HL-60 (cell line): Measurements from ENCODE around the gene TGIF2.

Experiments
- DNase-seq, 2 experiments: peaks; one replicate each; pipeline ENCODE4 v3.0.0-alpha.2; 2010 to 2020; ENCODE audit warnings: low read depth in 1 of 2, low spot score in 1 of 2
- H3K27ac ChIP-seq: fragments of 250-450 bp; sonication (Bioruptor Pico); replicated peaks from 2 replicates; pipeline ENCODE4 v1.5.1; 2020; ENCODE audit warnings: mild to moderate bottlenecking, moderate library complexity
- H3K27me3 ChIP-seq: fragments of 250-450 bp; sonication (Bioruptor Pico); 2 replicates; pipeline ENCODE4 v1.5.1; 2021; ENCODE audit warnings: mild to moderate bottlenecking, moderate library complexity; ENCODE audit not compliant: insufficient read depth, poor library complexity, severe bottlenecking
- H3K4me3 ChIP-seq: replicated peaks from 2 replicates; pipeline ENCODE4 v1.5.1; 2011; ENCODE audit warnings: mild to moderate bottlenecking, control low read depth, low read length; ENCODE audit not compliant: insufficient read depth
- GABPA ChIP-seq: IDR thresholded peaks from 2 replicates; pipeline ENCODE4 v1.6.1; 2012; ENCODE audit warnings: low read depth
- POLR2AphosphoS5 ChIP-seq: IDR thresholded peaks from 2 replicates; pipeline ENCODE4 v1.6.1; 2012; ENCODE audit warnings: low read depth
- SPI1 ChIP-seq: IDR thresholded peaks from 2 replicates; pipeline ENCODE4 v1.6.1; 2012; ENCODE audit warnings: low read depth, mild to moderate bottlenecking, borderline replicate concordance
- TF ChIP-seq, protein P1 (sequence below): IDR thresholded peaks from one replicate; pipeline ENCODE4 v1.5.1; 2011; ENCODE audit warnings: low read length, control low read depth, inconsistent platforms; ENCODE audit not compliant: insufficient read depth
- TF ChIP-seq, protein P2 (sequence below): IDR thresholded peaks from 2 replicates; pipeline ENCODE4 v1.6.1; 2012; ENCODE audit warnings: low read depth; ENCODE audit not compliant: insufficient replicate concordance

Gene TGIF2

DNA sequence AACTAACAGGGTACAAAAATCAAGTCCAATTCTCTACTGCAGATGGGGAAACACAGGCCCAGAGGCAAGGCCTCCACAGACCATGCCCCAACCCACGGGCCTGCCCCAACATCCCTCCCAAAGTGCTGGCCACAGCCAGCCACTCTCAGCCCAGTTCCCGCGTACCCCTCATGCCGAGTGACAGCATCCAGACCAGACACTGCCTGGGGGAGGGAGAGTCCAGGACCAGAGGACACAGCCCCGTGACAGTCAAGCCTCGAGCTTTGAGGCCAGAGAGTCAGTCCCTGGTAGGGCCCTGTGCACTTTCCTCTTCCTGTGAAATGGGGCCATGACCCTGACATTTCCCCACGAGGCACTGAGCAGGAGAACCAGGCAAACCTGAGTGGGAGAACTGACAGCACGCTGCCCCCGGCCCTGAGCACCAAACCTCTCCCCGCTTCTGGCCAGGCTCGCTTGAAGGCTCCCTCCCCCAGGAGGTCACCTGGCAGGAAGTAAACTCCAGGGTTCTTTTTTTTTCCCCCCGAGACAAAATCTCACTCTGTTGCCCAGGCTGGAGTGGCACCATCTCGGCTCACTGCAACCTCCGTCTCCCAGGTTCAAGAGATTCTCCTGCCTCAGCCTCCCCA is 27.2 kb upstream of the TGIF2 start:
- no peak for DNase-seq

DNA sequence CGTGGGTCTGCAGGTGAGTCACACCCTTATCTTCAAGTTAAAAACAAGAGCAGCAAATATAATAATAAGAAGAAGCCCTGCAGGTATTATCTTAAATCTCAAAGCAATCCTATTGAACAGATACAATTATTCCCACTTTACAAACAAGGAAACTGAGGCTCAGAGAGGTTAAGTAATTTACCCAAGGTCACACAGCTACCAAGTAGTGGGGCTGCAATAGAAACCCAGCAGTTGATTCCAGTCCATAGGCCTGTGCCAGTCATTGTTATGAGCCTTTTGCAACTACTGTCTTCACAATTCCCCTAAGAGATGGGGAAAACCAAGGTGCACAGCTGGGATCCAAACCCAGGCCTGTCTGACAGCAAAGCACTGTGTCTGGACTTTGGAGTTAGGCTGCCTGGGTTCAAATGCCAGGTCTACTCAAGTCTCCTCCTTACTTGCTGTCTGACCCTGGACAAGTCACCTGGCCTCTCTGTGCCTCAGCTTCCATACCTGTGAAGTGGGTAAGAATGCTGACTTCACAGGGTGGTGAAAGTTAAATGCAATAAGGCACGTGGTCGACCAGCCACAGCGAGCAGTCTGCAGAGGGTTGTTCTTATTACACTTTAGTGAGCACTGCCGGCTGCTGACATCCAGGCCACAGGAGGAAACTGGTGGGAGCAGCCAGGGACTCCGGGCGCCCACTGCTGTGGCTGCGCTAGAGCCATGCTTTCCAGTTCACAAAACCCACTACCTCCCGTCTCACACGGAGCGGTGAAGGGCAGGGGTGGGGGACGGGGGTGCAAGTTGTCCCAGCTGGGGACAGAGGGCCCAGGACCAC is 26.0 kb upstream of the TGIF2 start:
- no peak overlapping the region for H3K4me3 ChIP-seq
- no peak for DNase-seq
- no peaks in the 10 kb centered on the region for H3K27me3 ChIP-seq
- no peak overlapping the region for H3K27ac ChIP-seq
- TF ChIP-seq SPI1 (no peak), GABPA (no peak), POLR2AphosphoS5 (no peak)
- TF ChIP-seq, protein P1, sequence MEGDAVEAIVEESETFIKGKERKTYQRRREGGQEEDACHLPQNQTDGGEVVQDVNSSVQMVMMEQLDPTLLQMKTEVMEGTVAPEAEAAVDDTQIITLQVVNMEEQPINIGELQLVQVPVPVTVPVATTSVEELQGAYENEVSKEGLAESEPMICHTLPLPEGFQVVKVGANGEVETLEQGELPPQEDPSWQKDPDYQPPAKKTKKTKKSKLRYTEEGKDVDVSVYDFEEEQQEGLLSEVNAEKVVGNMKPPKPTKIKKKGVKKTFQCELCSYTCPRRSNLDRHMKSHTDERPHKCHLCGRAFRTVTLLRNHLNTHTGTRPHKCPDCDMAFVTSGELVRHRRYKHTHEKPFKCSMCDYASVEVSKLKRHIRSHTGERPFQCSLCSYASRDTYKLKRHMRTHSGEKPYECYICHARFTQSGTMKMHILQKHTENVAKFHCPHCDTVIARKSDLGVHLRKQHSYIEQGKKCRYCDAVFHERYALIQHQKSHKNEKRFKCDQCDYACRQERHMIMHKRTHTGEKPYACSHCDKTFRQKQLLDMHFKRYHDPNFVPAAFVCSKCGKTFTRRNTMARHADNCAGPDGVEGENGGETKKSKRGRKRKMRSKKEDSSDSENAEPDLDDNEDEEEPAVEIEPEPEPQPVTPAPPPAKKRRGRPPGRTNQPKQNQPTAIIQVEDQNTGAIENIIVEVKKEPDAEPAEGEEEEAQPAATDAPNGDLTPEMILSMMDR: no peak
- TF ChIP-seq, protein P2, sequence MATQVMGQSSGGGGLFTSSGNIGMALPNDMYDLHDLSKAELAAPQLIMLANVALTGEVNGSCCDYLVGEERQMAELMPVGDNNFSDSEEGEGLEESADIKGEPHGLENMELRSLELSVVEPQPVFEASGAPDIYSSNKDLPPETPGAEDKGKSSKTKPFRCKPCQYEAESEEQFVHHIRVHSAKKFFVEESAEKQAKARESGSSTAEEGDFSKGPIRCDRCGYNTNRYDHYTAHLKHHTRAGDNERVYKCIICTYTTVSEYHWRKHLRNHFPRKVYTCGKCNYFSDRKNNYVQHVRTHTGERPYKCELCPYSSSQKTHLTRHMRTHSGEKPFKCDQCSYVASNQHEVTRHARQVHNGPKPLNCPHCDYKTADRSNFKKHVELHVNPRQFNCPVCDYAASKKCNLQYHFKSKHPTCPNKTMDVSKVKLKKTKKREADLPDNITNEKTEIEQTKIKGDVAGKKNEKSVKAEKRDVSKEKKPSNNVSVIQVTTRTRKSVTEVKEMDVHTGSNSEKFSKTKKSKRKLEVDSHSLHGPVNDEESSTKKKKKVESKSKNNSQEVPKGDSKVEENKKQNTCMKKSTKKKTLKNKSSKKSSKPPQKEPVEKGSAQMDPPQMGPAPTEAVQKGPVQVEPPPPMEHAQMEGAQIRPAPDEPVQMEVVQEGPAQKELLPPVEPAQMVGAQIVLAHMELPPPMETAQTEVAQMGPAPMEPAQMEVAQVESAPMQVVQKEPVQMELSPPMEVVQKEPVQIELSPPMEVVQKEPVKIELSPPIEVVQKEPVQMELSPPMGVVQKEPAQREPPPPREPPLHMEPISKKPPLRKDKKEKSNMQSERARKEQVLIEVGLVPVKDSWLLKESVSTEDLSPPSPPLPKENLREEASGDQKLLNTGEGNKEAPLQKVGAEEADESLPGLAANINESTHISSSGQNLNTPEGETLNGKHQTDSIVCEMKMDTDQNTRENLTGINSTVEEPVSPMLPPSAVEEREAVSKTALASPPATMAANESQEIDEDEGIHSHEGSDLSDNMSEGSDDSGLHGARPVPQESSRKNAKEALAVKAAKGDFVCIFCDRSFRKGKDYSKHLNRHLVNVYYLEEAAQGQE: no peak

More for the DNA sequence above, 27.2 kb upstream of the TGIF2 start:
- H3K27ac ChIP-seq: no peak overlapping the region
- H3K4me3 ChIP-seq: no peak overlapping the region
- TF ChIP-seq GABPA: no peak
- TF ChIP-seq, protein P1: no peak
- TF ChIP-seq SPI1: no peak
- TF ChIP-seq, protein P2: no peak
- no peak for TF ChIP-seq POLR2AphosphoS5
- no peaks in the 10 kb centered on the region for H3K27me3 ChIP-seq

DNA sequence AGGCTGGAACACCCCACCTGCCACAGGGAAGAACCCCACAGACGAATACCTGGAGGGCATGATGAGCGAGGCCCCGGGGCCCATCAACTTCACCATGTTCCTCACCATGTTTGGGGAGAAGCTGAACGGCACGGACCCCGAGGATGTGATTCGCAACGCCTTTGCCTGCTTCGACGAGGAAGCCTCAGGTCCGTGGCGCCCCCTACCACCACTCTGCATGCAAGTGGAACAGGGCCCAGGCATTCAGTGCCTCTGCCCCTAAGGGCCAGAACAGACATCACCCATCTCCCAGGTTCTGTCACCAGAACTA is 25.4 kb upstream of the TGIF2 start:
- no peaks in the 10 kb centered on the region for H3K27me3 ChIP-seq
- TF ChIP-seq, protein P2: no peak
- TF ChIP-seq, protein P1: no peak
- TF ChIP-seq POLR2AphosphoS5 (no peak), GABPA (no peak), SPI1 (no peak)
- DNase-seq: no peak
- H3K4me3 ChIP-seq: no peak overlapping the region
- H3K27ac ChIP-seq: no peak overlapping the region
